Stimulated activated CD8-positive, alpha-beta memory T cell treated with anti-CD3 and anti-CD28 coated beads, Interleukin-4, amount 100 ng/mL, for 1 hour (primary cell): ENCODE measurements around the gene DOK1.

Experiments
- DNase-seq, 2 donors: peaks; one replicate each; pipeline ENCODE4 v3.0.0-alpha.2; 2020; ENCODE audit warnings: low read depth in 2 of 2, low spot score in 1 of 2

Gene DOK1

DNA sequence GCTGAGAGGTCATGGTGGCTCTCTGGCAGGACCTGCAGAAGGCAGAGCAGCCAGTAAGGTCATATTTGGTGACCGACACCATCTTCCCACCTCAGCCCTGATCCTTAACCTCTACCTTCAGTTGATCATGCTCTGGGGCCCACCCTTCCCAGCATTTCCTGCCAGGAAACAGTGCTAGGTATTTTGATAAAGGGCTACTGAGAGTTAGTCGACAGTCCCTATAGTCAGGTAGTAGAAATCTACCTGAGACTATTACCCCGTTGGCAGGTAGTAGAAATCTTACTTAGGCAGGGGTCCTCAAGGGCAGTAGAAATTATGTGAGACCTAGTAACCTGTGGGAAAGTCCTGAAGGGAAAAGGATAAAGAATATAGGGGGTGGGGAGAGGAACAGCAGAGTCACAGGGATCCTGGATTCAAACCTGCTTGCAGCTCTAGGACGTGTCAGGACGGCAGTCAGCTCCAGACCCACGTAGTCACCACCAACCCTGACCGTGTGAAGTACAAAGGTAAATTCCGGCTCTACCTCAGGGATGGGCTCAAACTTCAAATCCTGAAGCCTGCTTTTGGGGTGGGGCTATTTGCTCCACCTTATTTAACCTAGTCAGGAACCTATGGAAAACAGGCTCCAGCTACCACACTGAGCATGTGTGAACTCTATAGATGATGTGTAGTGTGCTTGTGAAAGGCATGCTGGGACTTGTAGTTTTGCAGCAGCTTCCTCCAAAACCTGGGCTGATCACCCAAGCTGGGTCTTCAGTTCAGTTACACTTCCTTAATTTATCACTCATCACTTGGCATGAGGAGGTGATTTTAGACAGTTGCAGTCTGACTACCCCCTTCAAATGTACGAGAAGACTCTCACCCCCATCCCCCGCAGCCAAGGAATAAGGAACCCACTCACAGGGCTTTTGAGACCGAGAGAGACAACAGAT is 28.5 kb upstream of the DOK1 start, which contains the start of gene DQX1:
Gene DQX1 (minus strand): TSS at position 515 of the 932 bp plus-strand sequence. CDS start 502 bp downstream, at position 13.
- DNase-seq: no peak

- no peak for DNase-seq
Observed at GRCh38 chr2:74526649-74527230, 27.8 kb upstream of the DOK1 start.

DNA sequence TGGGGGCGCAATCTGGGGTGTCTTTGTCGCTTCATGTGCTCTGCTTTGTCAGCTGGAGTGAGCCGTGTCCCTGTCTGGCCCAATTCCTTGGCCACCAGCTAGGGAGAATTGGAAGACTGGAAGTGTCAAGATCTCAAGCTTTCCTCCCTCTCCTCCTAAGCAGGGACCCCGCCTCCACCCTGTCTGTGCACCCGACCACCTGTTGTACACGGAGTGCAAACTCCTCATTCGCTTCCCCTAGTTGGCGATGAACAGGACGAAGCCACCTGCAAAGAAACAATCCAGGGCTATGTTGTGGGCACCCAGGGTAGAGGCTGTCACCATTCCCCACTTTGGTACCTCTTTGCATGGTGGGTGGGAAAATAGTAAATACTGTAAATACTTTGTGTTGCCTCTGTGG is 26.8 kb upstream of the DOK1 start:
- DNase-seq: no peak

- DNase-seq: no peak
Observed at GRCh38 chr2:74528600-74529356, 25.7 kb upstream of the DOK1 start.

DNA sequence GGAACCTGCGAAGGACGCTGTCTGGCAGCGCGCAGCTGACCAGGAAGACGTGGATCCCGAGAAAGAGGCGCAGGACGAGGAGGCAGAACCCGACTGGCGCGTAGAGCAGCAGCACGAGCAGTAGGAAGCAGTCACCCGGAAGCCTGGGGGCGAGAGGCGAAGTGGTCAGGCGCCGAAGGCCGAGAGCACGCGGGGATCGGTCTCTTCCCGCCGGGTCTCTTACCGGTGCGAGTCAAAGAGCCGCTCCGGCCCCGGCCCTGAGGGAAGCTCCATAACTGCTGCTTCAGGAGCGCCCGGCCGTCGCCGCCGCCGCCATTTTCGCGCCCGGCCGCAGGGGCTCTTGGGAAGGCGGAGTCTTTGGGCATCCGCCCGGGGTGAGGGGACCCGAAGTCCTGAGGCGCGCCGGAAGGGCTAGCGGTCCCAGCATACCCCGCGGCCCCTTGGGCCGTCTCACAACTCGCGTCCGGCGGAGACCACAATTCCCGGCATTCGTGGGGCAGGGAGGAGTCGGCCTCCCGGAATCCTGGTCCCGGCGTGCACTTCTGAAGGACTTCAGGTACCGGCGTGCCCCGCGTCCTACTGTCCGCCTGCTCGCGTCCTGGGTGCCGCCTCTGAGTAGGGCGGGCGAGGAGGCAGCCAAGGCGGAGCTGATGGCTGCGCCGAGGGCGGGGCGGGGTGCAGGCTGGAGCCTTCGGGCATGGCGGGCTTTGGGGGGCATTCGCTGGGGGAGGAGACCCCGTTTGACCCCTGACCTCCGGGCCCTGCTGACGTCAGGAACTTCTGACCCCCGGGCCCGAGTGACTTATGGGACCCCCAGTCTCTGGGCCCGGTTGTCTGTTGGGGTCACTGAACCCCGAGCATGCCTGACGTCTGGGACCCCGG is 24.9 kb upstream of the DOK1 start, which contains the start of the genes AUP1 and HTRA2:
Gene AUP1 (minus strand): TSS at position 350 of the 882 bp plus-strand sequence. CDS start 77 bp downstream, at position 273.
Gene HTRA2 (plus strand): TSS at position 577 of the 882 bp plus-strand sequence. CDS start 74 bp downstream, at position 651.
- peak; percentile 65 to 72 for DNase-seq

GRCh38 chr2:74530239-74531187 is 24.0 kb upstream of the DOK1 start:
- peak in 1 of 2 donors; percentile 17 for DNase-seq

- DNase-seq: no peak
Observed at GRCh38 chr2:74531666-74532065, 22.9 kb upstream of the DOK1 start.

DNA sequence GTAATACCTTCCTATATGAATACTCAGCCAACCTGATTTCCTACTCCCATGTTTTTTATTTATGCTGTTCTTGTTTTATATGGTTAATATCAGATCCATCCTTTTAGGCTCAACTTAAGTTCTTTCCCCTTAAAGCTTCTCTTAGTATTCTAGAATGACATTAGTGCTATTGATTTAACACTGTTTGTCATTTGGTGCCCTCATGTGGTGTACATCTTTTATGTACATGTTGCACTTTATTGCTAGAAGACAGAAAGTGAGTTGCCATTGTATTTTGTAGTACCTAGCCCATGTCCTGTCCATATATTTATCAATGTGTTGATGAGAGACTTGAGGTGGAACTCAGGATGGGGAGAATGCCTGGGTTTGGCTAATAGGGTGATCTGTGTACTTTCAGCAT is 22.3 kb upstream of the DOK1 start:
- DNase-seq: no peak

GRCh38 chr2:74533464-74533863 is 21.1 kb upstream of the DOK1 start:
- no peak for DNase-seq

DNA sequence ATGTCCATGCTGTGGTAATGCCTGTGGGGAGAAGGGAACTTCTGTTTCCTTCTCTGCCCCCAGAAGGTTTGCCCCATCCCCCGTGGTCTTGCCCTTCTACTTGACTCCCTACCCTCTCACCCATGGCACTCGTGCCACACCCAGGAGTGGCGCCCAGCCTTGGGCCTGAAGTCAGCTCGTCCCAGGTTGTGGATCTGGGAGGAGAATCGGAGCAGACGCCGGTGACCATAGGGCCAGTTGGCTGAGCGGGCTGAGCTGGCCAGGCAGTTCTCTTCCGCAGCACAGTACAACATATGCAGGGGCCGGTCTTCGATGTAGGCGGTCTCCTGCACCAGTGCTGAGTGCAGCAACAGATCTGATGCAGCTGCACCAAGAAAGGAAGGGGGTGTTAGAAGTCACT is 20.1 kb upstream of the DOK1 start:
- no peak for DNase-seq

GRCh38 chr2:74535440-74535965 is 19.0 kb upstream of the DOK1 start:
- no peak for DNase-seq

DNA sequence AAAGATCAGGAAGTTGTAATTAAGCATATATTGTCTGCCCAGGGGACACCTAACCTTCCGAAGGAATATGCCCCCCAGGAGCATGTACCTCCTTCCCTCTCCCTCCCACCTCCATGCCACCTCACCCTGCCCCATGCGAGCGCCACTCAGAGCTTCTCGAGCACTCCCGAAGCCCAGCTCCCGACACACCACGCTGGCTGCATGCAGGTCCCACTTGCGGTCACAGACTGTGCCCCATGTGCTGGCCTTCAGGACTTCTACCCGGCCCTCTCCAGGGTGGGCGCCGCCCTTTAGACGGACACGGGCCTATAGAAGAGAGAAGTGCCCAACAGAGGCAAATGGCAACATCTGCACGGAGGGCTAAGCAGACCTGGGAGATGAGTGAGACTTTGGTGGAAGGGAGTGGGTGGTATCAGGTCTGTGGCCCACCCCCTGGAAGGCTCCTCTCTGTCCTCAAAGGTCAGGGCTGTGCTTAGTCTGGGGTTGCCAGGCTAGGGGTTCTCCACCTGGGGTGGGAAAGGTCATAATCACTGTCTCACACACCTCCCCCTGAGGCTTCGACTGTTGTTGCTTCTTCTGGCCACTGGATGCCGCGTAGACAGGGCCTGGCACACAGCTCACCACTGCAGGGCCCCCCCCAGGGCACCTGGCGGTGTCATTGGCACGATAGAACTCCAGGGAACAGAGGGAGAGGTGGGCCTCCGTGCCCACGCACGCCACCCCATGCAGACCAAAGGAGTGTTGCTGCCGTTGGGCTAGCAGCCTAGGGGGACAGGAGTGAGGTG is 18.2 kb upstream of the DOK1 start:
- no peak for DNase-seq

DNA sequence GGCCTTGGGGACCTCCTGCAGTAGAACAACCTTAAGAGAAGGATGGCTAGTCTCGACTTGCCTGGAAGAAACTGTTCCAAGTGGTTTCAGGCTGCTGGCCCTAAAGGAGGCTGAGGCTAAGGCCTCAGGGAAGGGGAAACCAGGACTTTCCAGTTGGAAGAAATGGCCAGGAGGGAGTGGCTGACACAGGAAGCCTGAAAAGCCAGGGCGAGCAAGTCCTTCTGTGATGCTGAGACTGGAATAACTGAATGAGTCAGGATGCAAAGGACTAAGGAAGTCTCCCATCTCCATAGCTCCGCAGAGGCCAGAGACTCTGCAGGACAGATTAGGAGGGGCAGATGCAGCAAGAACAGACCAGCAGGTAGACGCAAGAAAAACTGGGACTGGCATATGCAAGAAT is 17.4 kb upstream of the DOK1 start:
- no peak for DNase-seq

- DNase-seq: no peak
Observed at GRCh38 chr2:74538881-74539339, 15.6 kb upstream of the DOK1 start.

- DNase-seq: no peak
Observed at GRCh38 chr2:74540291-74540690, 14.2 kb upstream of the DOK1 start.

- DNase-seq: no peak
Observed at GRCh38 chr2:74542978-74543377, 11.5 kb upstream of the DOK1 start.

GRCh38 chr2:74544634-74545033 is 9.9 kb upstream of the DOK1 start:
- no peak for DNase-seq

DNA sequence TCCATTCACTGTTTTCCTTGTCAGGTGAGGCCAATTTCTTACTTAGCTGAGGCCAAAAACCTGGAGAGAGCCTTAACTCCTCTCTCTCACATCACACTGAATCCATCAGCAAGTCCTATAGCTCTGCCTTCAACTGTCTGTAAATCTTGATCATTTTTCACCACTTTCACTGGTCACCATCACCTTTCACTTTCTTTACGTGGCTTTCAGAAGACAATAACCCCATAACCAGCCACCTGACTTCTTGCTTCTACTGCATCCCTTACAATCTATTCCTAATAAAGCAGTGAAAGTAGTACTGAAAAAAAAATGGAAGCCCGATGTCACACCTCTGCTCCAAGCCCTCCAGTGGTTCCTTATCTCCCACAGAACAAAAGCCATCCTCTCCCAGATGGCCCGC is 8.5 kb upstream of the DOK1 start:
- no peak for DNase-seq
